Ecto neural progenitor cell (in vitro differentiated cells): ENCODE data around the gene TET2.

Experiments
- DNase-seq: peaks from one replicate; pipeline ENCODE4 v3.0.0-alpha.2; 2018; ENCODE audit warnings: low spot score

The TET2 gene

DNA sequence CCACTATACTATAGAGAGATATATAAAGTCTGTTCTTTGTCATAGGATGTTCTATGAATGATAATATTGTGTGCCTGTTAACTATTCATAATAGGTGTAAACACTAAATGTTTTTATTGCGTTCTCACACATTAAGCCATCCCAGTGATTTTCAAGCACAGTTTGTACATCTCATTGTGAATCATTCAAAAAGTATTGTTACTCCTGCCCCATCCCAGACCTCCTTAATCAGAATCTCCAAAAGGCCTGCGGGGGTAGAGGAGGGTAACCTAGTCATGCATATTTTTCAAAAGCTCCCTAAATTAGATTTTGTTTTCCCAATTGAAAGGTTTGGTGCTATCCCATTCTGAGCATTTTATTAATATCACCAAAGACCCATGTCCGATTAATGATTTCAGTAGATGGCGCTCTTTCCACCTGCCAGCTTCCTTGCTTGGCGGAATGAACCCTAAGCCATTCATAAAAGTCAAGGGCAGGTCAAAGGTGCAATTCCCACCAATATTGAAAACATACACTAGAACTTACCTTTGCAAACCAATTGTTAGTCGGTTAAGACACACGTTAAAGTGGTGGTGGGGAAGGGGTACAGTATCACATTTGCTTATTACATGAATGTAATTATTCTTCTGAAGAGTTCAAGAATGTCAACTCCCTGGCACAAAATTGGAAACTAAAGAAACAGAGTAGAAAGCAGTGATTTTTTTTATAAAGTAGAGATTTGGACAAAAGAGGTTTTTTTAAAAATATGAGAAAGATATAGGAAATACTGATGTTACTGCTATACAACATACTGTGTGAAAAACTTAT, 5.8 kb upstream of the TET2 start:
- DNase-seq = no peak

DNA sequence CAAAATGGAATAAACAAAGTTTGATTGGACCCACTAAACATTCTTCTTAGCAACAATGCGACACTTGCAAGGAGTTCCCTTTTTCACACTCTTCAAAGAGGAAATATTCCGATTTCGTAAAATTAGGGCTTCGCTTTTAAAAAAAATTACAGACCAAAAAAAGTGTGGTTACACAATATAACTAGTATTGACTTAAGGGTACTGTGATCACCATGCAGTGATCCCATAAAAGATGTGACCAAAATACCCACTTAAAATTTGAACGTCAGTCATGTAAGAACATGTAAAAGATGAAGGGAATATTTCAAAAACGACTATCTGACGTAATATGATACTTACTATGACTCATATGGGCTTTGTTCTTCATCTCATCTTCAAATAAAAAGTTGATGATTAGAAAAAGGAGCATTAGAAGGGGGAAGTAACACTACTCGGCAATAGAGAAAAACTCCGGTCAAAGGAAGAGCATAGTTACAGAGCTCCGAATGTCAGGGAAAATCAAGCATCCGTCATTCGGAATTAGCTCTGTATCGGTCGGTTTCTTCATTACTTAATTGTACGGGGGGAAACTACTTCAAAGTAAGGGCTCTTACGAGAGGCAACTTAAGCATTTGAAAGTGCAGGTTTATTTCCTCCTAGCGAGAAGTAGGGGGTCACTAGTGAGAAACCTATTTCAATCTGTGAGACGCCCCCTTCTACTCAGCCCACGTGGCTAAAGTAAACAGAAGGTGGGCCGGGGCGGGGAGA, 1.3 kb upstream of the TET2 start:
- no peak for DNase-seq

DNA sequence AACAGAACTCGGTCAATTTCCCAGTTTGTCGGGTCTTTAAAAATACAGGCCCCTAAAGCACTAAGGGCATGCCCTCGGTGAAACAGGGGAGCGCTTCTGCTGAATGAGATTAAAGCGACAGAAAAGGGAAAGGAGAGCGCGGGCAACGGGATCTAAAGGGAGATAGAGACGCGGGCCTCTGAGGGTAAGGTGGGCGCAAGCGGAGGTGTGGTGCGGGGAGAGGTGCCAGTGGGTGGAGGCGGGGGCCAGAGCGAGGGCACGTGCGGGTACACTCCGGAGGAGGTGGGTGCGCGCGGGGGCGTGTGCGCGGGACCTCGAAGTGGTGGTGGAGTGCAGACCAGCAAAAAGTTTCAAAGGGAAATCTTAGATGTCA, 787 bp upstream of the TET2 start:
- DNase-seq = no peak

DNA sequence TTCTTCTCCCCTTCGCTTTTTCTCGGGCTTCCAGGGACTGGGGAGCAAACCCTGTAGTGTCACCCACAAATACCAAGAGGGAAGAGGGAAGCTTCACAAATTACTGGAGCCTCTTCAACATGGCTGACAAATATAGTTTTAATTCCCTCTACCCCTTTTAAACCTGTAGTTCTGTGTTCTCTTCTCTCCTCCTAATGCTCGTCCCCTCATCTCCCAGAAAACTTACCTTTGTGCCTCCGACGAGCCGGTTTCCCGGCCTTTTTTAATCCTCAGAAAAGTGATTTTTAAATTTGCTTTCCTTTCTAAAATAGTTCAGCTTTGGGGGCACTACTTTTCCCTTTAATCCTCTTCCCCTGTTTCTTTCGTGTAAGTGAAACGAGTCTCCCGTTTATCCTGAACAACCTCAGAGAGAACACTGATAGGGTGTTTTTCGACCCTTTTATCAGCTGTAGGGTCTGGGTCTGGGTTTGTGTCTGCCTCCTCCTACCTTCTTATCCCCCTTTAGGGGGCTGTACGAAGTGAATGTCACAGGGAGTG, 408 bp downstream of the TET2 start:
- no peak for DNase-seq

DNA sequence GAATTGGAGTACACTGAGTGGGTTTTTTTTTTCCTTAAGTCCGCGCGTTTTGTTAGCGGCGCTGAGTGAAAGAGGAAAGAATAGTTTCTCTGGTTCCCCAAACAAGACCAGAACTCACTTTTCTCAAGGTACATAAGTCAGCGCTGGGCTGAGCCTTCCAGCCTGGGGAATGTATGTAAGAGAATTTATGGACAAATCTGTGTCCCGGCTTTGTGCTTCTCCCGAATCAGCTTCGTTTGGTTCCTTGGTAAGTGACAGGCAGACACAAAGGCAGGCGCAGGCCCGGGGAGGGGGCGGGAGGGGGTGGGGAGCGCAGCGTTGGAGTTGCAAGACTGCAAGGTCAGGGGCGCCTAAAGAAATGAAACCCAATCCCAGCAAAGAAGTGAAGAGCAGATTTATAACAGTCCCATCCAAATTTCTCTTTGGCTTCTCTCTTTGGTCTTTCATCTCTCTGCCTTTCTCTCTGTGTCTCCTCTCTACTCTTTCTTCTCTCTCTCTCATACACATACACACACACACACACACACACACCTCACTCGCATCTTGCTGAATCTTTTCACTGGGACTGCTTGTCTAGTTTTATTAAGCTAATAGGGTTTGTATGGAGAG, 981 bp downstream of the TET2 start:
- DNase-seq = peak; percentile 65

DNA sequence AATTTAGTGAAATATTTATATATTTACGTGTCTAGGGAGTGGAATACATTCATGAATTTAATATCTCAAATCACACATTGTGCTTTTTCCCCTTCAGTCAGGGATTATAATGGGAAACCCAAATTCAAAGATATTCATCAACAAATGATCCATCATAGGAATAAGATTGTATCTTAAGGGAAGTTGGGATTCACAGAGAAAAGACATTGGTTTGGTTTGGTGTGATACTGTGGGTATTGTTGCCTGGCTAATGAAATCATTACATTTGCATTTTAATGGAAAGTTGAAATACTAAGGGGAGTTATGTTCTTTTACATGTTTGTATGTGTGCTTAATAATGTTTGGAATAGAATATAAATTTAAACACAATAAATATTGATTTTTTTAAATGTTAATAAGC, 1.7 kb downstream of the TET2 start:
- no peak for DNase-seq

DNA sequence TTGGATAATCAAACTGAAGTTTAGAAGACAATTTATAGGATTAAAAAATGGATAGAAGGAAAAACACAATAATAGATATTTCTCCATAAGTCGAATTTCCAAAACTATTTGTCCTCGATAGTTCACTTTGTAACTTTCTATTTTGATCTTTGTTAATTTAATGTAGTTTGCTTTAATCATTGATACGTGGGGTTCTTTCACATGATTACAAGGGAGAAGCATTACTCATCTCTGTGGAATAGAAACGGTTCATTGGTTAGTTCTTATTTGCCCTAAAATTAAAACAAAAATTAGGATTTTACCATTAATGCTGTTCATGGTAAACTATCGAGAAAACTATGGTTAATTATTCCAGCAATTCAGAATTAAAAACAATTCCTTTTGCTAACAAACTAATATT, 2.1 kb downstream of the TET2 start:
- no peak for DNase-seq

DNA sequence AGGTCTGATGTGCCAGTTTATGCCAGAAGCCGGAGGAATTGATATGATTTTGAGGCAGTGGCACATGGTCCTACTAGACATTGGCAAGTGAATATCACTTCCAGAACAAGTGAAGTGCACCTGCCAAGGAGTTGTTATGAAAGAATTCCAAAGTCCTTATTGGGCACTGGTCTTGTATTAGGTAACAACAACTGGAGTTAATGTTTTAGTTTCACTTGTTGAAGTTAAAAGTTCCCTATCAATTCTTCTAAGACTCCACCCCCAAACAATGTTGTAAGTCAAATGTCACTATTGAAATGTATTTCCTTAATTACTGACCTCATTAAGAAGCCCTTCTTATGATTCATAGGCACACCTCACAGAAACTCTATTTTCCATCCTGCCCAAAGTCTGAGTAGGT, 3.1 kb downstream of the TET2 start:
- DNase-seq = no peak

DNA sequence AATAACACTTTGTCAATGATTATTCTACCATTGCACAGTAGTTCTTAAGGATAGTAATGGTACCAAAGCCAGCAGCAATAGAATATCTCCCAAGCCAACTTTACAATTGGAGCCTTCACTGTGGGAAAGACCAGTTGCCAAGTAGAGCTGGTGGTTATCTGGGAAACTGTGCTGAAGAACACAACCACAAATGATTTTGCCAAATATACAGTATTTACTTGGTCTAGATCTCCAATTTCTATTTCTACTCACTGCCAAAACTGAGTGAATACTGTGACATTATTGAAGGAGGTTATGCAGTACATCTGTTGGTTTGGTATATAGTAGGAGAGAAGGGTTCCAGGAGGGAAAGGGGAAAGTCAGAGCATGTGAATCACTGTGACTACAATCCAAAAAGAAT, 3.8 kb downstream of the TET2 start:
- DNase-seq = no peak

DNA sequence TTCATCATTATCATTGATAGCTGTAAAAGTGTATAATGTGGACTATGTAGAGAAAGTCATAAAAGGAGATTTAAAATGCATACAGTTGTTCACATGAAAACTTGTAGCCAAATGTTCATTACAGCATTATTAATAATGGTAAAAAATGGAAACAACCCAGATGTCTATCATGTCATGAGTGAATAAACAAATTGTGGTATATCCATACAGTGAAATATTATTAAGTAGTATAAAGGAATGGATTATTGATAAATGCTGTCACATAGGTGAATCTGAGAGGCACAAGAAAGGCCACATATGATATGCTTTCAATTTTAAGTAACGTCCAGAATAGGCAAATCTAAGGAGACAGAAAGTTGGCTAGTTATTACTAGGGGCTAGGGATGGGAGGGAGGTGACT, 7.1 kb downstream of the TET2 start:
- no peak for DNase-seq

DNA sequence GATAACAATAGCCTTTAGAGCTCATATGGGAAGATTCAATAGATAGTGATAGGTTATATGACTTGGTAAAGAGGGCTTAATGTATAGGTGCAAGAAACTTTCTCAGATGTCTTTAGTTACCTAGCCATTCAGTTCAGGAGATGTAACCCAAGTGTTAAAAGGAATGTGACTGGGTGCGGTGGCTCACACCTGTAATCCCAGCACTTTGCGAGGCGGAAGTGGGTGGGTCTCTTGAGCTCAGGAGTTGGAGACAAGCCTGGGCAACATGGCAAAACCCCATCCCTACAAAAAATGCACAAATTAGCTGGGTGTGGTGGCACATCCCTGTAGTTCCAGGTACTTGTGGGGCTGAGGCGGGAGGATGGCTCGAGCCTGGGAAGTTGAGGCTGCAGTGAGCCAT, 7.9 kb downstream of the TET2 start:
- no peak for DNase-seq

DNA sequence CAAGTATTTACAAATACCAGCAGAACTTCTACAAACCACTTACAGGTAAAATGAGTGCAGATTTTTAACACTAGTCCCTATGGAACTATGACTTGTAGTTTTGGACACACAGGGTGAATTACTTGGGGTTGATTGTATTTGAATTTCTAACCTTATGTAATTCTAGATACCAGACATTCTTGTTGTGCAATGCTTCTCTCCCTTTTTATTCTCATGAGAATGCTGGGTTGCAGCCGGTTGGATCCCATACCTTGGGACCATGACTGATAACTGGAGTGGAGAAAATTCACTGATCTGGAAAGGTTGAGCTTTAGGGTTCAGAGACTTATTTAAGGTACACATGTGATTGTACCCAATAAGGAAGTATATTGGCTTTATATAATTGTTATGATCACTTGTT, 8.8 kb downstream of the TET2 start:
- DNase-seq = no peak

DNA sequence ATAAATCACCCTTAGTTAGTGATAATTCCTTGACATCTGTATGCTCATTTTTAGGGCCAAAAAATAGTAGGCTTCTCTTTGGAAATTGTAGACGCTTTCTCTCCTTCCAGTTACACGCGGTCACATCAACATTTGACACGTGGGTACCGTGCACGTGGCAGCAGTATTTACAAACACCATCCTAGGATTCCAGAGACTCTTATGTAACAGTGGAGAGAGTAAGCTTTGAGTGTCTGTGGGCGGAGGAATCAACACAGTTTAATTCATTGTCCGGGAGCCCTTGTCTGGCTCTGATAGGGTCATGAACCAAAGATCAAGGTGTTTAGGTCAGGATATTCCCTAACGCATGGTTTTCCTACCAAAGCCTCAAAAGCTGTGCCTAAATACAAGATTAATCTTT, 12.2 kb downstream of the TET2 start:
- peak; percentile 49 for DNase-seq

DNA sequence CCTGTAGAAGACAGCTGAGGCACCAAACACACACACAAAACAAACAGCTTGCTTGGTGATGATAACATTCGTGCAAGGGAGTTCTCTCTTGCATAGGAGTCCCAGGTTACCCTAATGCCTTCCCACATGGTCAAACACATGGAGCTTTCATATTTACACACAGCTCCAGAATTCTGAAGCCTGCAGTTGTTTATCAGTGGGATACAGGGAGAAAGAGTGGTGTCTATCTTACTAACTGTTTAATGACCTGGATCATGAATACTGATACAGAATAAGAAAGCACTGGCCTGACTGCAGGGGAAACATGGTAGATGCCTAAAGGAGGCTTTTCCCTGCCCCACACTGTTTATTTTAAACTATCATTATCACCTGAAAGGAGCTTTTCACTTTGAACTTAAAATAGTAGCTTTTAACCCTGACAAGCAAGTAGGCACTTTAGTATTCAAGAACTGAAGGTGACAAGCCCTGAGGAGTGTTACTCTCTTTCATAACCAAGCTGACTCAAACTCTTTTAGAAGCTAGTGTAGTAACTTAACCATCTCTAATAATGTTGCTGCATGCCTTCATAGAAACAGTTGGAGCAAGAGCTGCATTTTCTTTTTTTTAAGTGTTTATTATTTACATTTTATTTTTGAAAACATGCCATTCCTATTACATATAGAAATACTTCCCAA, 15.6 kb downstream of the TET2 start:
- no peak for DNase-seq

DNA sequence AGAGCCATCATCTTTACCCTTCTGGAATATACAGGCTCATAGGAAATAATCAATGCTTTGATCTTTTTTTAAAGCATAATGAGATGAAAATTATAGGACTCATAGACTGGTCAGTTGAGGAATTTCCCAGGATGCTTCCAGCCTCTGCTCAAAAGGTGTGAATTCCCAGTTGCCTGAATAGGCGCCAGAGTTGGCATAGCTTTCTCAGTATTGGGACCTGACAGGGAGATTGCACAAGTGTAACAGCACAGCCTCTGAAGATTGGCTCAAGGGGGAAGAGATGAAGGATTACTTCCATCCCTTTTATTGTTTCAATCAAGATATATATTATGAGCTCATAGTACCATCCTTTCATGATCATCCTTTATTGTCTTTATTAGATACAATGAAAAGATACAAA, 17.9 kb downstream of the TET2 start:
- DNase-seq = no peak

DNA sequence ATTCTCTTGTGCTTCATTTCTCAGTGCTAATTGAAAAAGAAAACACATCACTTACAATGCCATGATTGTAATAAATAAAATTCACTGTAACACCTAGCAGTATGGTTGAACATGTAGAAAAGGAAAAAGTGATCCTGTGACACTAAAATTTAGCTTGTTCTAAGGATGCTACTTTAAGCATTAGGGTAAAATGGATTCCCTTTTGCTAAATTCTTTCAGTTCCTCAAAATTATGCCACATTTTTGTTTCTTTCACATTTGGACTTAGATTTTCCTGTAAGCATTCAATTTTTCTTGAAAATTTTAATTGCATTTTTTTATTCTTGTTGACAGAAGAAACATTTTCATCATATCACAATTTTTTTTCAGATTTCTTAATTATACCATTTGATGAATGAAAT, 19.4 kb downstream of the TET2 start:
- DNase-seq = no peak

DNA sequence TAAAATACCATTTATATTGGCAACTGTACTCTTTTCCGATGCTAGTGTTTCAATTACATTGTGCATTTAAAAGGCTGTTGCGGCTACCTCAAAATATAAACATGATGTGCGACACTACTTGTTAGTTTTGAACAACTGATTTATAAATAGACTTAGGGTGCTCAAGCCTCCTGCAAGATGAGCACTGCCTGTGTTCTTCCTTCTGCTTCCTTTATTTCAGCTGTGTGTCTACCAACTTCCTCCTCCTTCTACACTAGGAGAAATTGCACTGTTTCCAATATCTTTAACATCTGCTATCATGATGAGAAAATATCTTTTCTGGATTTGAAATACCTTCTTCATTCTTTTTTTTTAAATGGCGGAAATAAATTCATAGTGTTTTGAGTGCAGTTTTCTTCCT, 24.0 kb downstream of the TET2 start:
- DNase-seq = no peak

DNA sequence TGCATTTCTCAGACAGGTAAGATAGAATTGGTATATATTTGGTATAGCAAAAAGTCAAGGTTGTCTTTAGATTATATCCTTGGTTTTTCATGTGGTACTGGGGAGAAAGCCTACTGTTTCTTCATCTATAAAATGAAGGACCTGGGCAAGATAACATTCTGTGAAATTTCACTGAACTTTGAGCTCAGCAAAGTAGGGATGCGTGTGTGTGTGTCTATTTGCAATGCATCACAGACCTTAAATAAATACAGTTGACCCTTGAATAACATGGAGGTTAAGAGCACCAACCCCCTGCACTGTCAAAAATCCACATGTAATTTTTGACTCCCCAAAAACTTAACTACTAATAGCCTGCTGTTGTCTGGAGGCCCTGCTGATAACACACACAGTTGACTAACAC, 25.2 kb downstream of the TET2 start:
- no peak for DNase-seq

DNA sequence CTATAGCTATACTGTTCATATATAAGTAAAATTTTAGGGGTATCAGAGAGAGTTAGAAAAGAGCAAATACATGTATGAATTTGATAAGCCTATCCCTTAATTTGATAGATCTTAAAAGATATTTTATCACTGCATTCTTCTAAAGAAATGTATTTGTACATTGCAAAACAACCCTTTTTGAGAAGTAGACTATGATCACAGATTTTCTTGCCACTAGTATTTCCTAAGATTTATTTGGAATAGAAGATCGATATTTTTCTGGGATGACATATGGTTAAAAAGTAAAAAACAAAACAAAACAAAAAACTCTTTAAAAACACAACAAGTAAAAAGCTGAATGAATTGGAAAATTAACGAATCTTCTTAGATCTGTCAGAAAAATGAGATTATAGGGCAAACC, 27.4 kb downstream of the TET2 start:
- no peak for DNase-seq

DNA sequence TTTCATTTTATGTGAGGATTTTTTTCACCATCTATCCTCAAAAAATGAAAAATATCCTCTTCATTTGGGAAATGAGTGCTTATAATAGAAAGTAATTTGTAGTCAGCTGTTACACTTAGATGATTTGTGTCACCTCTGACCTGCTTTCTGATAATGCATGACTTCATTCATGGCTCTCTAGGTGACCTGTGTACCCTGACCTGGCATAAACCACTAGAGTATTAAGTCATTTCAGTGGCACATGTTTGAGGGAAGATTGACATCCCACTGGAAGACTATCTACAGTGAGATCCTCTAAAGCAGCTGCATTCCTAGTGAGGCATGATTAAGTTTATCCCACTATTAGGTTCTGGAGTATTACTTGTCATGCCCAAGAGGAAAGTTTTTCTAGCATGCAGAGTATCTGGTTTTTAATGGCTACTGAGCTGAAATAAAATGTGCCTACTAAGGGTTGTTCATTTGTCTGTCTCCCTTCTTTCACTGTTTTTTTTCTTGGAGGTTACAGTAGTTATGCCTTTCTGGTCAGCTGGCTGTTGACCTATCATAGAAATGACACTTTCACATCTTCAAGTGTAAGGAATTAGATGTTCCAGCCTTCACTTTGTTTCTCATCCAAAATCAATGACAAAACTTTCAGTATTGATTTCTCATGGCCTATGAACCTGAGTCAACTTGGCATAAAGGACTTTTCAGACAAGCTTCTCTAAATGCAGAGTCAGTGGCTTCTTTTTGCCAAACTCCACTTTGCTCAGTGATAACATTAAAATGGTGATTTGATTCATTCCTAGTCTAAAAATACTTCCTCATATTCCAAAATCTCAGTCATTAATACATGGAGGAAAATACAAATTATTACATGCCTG, 33.1 kb downstream of the TET2 start:
- no peak for DNase-seq

DNA sequence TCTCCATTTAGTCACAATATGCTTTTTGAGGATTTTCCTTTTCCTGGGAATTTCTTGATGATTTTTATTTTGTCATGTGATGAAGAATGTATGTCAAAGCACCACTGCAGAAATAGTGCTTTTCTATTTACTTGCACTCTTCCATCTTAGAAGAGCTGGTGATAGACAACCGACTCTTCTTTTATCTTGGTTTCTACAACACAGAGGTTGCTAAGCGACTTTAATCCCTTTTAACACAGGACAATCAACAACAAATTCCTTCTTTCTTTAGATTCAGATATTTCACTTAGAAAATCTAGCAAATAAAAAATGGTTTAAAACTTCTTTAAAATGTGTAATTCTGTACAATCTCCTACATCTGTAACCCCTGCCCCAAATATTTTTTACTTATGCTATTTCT, 34.6 kb downstream of the TET2 start:
- no peak for DNase-seq

DNA sequence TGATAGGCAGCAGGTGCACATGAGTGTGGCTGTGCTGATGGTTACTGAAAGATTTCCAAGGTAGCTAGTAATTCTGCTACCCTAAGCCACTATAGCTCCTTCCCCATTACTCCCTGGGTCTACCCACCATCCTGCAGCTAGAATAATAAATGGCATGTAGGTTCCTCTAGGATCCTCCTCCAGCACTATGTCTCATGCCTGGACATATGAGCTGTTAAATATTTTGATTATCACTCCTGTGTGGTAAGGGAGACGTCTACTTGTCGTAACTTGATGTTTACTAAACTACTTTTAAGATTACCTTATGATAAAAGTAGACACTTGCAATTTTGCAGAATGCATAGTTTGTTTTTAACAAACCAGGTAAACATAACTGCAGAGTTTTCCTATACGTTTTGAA, 35.5 kb downstream of the TET2 start:
- DNase-seq = no peak
